Suprapubic skin (tissue), 4 donors: ENCODE results near the gene CPEB2.

Source experiments
- EP300 ChIP-seq: sonication (generic); formaldehyde crosslinking; IDR thresholded peaks from one replicate; pipeline ENCODE4 v1.6.1; 2017; ENCODE audit warnings: antibody characterized with exemption
- POLR2A ChIP-seq, 2 donors: fragments of 450-650 bp; IDR thresholded peaks; one replicate each; pipeline ENCODE4 v1.6.1; 2017; ENCODE audit warnings: antibody characterized with exemption in 2 of 2, mild to moderate bottlenecking in 2 of 2, moderate library complexity in 2 of 2
- POLR2AphosphoS5 ChIP-seq, 3 donors: sonication (generic); formaldehyde crosslinking; IDR thresholded peaks; one replicate each; pipeline ENCODE4 v1.6.1; 2017; ENCODE audit warnings: antibody characterized with exemption in 3 of 3
- TF ChIP-seq, protein P1 (sequence below), 2 donors: fragments of 200-600 bp in 1 of 2; fragments of 450-650 bp in 1 of 2; sonication (generic) in 1 of 2; IDR thresholded peaks; one replicate each; pipeline ENCODE4 v1.5.1; 2016 to 2019; ENCODE audit warnings: antibody characterized with exemption in 2 of 2, mild to moderate bottlenecking in 1 of 2, moderate library complexity in 1 of 2

DNA sequence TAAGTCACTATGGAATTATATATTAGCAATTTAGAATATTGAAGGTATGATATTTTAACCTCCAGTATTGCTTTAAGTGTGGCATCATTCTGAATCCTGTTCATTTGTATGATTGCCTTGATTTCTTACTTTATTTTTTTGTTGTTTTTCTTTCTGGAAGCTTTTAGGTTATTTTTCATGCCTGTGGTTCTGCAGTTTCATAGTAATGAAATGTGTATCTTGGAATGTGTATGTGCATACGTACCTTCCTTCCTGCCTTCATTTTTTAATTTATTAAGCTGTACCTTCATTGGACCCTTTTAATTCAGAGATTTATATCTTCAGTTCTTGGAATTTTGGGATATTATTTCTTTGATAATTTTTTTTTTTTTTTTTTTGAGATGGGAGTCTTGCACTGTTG, 22.1 kb downstream of the CPEB2 start:
- TF ChIP-seq, protein P1, sequence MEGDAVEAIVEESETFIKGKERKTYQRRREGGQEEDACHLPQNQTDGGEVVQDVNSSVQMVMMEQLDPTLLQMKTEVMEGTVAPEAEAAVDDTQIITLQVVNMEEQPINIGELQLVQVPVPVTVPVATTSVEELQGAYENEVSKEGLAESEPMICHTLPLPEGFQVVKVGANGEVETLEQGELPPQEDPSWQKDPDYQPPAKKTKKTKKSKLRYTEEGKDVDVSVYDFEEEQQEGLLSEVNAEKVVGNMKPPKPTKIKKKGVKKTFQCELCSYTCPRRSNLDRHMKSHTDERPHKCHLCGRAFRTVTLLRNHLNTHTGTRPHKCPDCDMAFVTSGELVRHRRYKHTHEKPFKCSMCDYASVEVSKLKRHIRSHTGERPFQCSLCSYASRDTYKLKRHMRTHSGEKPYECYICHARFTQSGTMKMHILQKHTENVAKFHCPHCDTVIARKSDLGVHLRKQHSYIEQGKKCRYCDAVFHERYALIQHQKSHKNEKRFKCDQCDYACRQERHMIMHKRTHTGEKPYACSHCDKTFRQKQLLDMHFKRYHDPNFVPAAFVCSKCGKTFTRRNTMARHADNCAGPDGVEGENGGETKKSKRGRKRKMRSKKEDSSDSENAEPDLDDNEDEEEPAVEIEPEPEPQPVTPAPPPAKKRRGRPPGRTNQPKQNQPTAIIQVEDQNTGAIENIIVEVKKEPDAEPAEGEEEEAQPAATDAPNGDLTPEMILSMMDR (IDR thresholded peaks at IDR 0.05): no peak
- no peak for TF ChIP-seq POLR2A (IDR thresholded peaks at IDR 0.05)
- TF ChIP-seq EP300: no peak
- no peak for TF ChIP-seq POLR2AphosphoS5 (IDR thresholded peaks at IDR 0.05)
